Body of pancreas (tissue), 4 donors: ENCODE data around the gene SPNS3. TPM values are rescaled to one million over a fixed set of nuclear protein-coding genes. Genes with fewer than 3 reads are reported as not detected.

ENCODE experiments used
- ATAC-seq: fragments of 150-250 bp; one replicate; pipeline ENCODE4 v1.9.1; 2016
- DNase-seq, 4 donors: peaks; one replicate each; pipeline ENCODE4 v3.0.0-alpha.2; 2019
- H3K27ac ChIP-seq, 4 donors: fragments of 200-600 bp; sonication (generic); 1 replicate in 3 of 4; 2 replicates in 1 of 4; pipeline versions ENCODE4 v1.5.1 to v1.6.1; 2016 to 2019; ENCODE audit warnings: mild to moderate bottlenecking in 1 of 4, mixed read lengths in 1 of 4, moderate library complexity in 1 of 4
- H3K27me3 ChIP-seq, 2 donors: fragments of 200-600 bp; sonication (generic); one replicate each; pipeline ENCODE4 v1.6.0; 2016; ENCODE audit warnings: mild to moderate bottlenecking in 1 of 2
- H3K36me3 ChIP-seq, 2 donors: fragments of 200-600 bp; sonication (generic); replicated peaks in 1 of 2; 2 replicates each; pipeline ENCODE4 v1.5.1; 2016; ENCODE audit warnings: low read depth in 2 of 2; ENCODE audit not compliant: insufficient read depth in 1 of 2
- H3K4me1 ChIP-seq: fragments of 200-600 bp; sonication (generic); one replicate; pipeline ENCODE4 v1.6.0; 2016
- H3K4me3 ChIP-seq, 2 donors: fragments of 200-600 bp; sonication (generic); 1 replicate in 1 of 2; 2 replicates in 1 of 2; pipeline ENCODE4 v1.5.1; 2016 to 2019
- H3K9me3 ChIP-seq, 3 donors: fragments of 200-600 bp; sonication (generic); 1 replicate in 2 of 3; 2 replicates in 1 of 3; pipeline ENCODE4 v1.5.1; 2016
- POLR2A ChIP-seq, 3 donors: fragments of 450-650 bp; IDR thresholded peaks; one replicate each; pipeline ENCODE4 v1.6.1; 2016; ENCODE audit warnings: antibody characterized with exemption in 3 of 3, mild to moderate bottlenecking in 2 of 3
- WGBS, 2 donors: methylation state at CpG; one replicate each; pipeline ENCODE4 v1.1.5; 2017; 5-methylcytosine and 5-hydroxymethylcytosine counted together
- intact Hi-C: fragments of 100-400 bp; cut with DNase I; formaldehyde crosslinking; loops from one replicate; pipeline ENCODE4 v1.15.1; 2023
- total RNA-seq, 2 donors: library from RNA; depleted of rRNA; stranded (reverse); fragments of >200 nt; gene quantifications; one replicate each; pipeline ENCODE4 v1.1.0, GENCODE V29; 2016
- TF ChIP-seq, protein P1 (sequence below), 7 experiments: fragments of 450-650 bp in 4 of 7; fragments of 200-600 bp in 3 of 7; sonication (generic) in 3 of 7; IDR thresholded peaks; one replicate each; pipeline ENCODE4 v1.5.1; 2016 to 2019; ENCODE audit warnings: antibody characterized with exemption in 7 of 7

Gene SPNS3
- total RNA-seq, 2 donors from 2014 or later, result not detected

DNA sequence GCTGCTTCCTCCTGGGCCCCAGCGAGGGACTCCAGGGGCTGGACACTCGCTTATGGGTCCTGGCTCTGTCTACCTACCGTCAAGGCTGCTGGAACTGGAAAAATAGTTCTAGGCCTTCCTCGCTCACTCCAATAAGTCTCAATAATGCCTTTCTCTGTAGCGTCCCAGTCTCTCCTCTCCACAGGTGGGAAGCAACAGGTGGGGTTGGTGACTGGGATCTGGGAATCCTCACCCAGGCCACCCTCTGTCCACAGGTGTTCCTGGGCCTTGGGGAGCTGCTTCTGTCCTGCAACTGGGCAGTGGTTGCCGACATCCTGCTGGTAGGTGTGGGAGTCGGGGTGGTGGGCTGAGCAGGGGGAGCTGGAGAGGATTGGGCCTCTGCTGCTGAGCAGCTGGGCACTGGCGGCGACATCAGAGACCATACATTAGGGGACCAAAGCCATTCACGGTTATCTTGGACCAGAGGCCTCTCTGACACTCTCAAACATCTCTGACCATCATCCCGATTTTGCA lies 44.6 kb downstream of the SPNS3 start:
- peak overlapping the region in 1 of 4 donors; percentile 23 for H3K27ac ChIP-seq
- peaks cover 71% of the 10 kb centered on the region for H3K4me1 ChIP-seq
- intact Hi-C loops, result no loop called here

DNA sequence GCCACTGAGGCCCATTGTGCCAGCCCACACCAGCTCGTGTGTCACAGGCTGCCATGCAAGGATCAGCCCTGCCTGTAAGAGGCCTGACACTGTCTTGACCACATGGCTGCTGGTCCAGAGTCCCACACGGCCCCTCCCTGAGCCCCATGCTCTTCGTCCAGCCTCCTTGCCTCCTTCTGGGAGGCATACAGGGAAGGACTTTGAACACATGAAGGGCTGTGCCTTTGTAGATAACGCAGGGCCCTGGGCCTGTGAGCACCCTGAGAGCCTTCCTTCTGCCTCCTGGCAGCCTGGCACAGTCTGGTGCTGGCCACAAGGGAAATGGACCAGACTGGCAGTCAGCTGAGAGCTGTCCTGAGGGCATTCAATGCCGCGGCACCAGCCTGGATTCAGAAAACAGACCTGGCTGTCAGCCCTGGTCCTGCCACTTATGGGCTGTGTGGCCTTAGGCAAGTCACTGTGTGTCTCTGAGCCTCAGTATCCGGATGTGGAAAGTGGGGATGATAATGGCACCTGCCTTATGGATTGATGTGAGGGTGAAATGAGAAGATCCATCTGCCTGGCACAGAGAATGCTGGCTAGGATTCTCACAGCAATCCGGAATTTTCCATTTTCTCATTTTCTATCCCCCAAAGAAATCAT lies 45.7 kb downstream of the SPNS3 start:
- Histone ChIP-seq H3K27ac (peak overlapping the region; percentile 11 to 90 (median 80)), H3K27me3 (no peaks in the 10 kb centered on the region), H3K4me3 (no peak overlapping the region), H3K9me3 (no peaks in the 10 kb centered on the region), H3K36me3 (no peaks in the 10 kb centered on the region), H3K4me1 (peaks cover 81% of the 10 kb centered on the region)
- 72 to 76% methylated on average over 3 to 6 of the region's 8 CpGs for WGBS, 2 donors
- no peak for ATAC-seq
- TF ChIP-seq, protein P1, sequence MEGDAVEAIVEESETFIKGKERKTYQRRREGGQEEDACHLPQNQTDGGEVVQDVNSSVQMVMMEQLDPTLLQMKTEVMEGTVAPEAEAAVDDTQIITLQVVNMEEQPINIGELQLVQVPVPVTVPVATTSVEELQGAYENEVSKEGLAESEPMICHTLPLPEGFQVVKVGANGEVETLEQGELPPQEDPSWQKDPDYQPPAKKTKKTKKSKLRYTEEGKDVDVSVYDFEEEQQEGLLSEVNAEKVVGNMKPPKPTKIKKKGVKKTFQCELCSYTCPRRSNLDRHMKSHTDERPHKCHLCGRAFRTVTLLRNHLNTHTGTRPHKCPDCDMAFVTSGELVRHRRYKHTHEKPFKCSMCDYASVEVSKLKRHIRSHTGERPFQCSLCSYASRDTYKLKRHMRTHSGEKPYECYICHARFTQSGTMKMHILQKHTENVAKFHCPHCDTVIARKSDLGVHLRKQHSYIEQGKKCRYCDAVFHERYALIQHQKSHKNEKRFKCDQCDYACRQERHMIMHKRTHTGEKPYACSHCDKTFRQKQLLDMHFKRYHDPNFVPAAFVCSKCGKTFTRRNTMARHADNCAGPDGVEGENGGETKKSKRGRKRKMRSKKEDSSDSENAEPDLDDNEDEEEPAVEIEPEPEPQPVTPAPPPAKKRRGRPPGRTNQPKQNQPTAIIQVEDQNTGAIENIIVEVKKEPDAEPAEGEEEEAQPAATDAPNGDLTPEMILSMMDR (IDR thresholded peaks at IDR 0.05), result no peak
- TF ChIP-seq POLR2A (IDR thresholded peaks at IDR 0.05), result no peak
- intact Hi-C loops, result no loop called here
- DNase-seq, result no peak

More for the DNA sequence above, 44.6 kb downstream of the SPNS3 start:
- Histone ChIP-seq H3K4me3 (no peak overlapping the region), H3K27me3 (no peaks in the 10 kb centered on the region), H3K36me3 (no peaks in the 10 kb centered on the region), H3K9me3 (no peaks in the 10 kb centered on the region)
- ATAC-seq (no peak), DNase-seq (no peak)
- WGBS, 2 donors, result 87 to 89% methylated on average over 7 to 11 of the region's 11 CpGs
- TF ChIP-seq POLR2A (IDR thresholded peaks at IDR 0.05), result no peak
- TF ChIP-seq, protein P1 (IDR thresholded peaks at IDR 0.05), result no peak

DNA sequence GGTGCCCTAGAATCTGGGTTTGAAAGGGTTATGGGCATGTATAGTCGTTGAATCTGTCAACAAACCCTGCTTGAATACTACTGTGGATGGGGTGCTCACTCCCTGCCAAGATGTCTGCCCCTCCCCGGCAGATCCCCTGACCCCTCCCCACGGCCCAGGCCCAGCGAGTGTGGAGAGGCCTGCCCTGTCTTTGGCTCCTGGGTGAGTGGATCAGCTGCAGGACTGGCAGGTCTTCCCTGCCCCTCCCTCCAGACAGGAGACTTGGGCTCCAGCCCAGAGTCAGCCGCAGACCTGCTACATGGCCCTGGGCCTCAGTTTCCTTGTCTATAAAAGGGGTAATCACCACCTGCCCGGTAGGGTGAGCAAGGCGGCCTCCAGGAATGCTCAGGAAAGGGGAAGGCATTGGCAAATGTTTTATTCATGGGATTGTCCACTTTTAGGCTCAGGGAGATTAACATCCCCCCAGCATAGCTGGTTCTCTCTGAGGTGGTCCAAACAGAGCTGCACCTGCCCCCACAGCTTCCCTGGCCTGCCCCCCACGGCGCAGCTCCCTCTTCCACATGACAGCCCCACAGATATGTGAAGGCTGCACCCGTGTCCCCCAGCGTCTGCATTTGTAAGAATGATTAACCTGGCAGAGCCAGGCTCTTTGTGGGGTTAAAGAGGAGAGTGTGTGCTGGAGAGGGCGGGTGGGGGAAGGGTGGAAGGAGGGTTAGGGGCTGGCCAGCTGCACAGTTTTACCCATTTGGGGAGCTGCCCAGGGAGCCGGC lies 46.4 kb downstream of the SPNS3 start:
- H3K4me3 ChIP-seq, result no peak overlapping the region
- no peaks in the 10 kb centered on the region for H3K9me3 ChIP-seq
- 46 to 59% methylated on average over 10 to 13 of the region's 13 CpGs for WGBS, 2 donors
- DNase-seq (peak in 3 of 4 donors; percentile 36 to 65 (median 40)), ATAC-seq (peak; percentile 33)
- TF ChIP-seq, protein P1 (IDR thresholded peaks at IDR 0.05), result no peak
- no peak for TF ChIP-seq POLR2A (IDR thresholded peaks at IDR 0.05)
- no peaks in the 10 kb centered on the region for H3K27me3 ChIP-seq
- intact Hi-C loops, result no loop called here
- H3K4me1 ChIP-seq, result peaks cover 83% of the 10 kb centered on the region
- peak overlapping the region; percentile 7 to 90 (median 80) for H3K27ac ChIP-seq
- H3K36me3 ChIP-seq, result no peaks in the 10 kb centered on the region

DNA sequence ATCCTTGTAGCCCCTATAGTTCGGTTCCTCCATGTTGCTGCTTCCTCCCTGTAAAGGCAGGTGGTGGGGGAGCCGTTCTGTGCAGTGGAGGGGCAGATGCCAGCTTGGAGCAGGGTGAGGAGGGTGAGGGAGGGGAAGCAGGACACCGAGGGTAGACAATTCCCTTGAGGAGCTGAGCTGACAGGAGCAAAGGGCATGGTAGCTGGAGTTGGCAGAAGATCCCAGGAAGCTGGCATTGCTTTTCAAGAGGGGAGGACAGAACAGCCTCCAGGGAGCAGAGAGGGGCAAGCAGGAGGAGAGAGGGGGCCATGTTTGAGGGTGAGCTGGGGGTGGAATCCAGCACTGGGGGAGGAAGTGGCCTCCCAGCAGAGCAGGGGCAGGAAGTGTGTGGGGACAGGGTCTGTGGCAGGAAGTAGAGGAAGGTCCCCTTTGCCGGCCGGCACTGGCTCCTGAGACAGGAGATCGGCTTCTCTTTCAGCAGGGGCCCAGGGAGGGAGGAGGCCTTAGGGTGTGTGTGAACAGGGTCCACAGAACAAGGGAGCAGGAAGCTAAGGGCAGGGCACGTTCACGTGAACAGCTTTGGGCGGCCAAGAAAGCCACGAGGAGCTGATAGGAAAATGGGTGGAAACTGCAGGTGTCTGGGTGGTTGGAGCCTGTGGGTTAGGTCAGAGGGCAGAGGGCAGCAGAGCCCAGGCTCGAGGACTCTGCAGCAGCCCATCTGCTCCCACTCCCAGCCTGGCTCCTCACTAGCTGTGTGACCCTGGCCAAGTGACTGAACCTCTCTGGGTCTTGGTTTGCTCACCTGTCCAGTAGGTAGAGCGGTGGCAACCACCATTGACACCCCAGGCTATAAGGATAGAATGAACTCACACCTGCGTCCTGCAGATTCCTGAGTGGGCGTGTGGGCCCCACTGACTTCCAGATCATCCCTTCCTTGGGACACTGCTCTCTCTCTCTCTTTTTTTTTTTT lies 47.5 kb downstream of the SPNS3 start:
- H3K4me3 ChIP-seq, result no peak overlapping the region
- no peak for TF ChIP-seq POLR2A (IDR thresholded peaks at IDR 0.05)
- TF ChIP-seq, protein P1 (IDR thresholded peaks at IDR 0.05), result no peak
- no peaks in the 10 kb centered on the region for H3K27me3 ChIP-seq
- WGBS, 2 donors, result 42 to 58% methylated on average over 14 of the region's 14 CpGs
- H3K27ac ChIP-seq, result peak overlapping the region; percentile 21 to 90 (median 80)
- peaks cover 73% of the 10 kb centered on the region for H3K4me1 ChIP-seq
- intact Hi-C loops, result no loop called here
- H3K9me3 ChIP-seq, result no peaks in the 10 kb centered on the region
- ATAC-seq (no peak), DNase-seq (no peak)
- H3K36me3 ChIP-seq, result no peaks in the 10 kb centered on the region
